Measurements from ENCODE around the gene TYW1B. TPM values are rescaled to one million over a fixed set of nuclear protein-coding genes. Genes with fewer than 3 reads are reported as not detected.
A peak's percentile ranks its signal among the peaks of the same experiment; 100 is the strongest.
"Not testable (repeated sequence)": the region's sequence is repeated elsewhere in the genome, so short reads cannot be mapped to it uniquely, and the experiment has no call there.

The TYW1B gene
- total and polyA plus RNA-seq, 2 experiments from 2014 or later = 1.7 to 1.9 TPM

GRCh38 chr7:72711927-72712326 lies 116.1 kb downstream of the TYW1B start:
- WGBS (ENCODE audit: low lambda C conversion rate, missing lambda C conversion rate) = 89% methylated on average over 3 of the region's 3 CpGs
- not testable (repeated sequence) for H3K4me2 ChIP-seq; H2AFZ ChIP-seq; H3K9me2 ChIP-seq (replicated peaks; ENCODE audit: insufficient read depth); H3K36me3 ChIP-seq (replicated peaks; ENCODE audit: insufficient read depth, low read depth); H4K20me1 ChIP-seq (ENCODE audit: insufficient read depth, poor library complexity, severe bottlenecking); H3K79me2 ChIP-seq; H3K9me3 ChIP-seq (ENCODE audit: low read depth); DNase-seq (ENCODE audit: low spot score); H3K27ac ChIP-seq; H3K4me3 ChIP-seq; H3K27me3 ChIP-seq; H3K4me1 ChIP-seq (ENCODE audit: insufficient read depth)

DNA sequence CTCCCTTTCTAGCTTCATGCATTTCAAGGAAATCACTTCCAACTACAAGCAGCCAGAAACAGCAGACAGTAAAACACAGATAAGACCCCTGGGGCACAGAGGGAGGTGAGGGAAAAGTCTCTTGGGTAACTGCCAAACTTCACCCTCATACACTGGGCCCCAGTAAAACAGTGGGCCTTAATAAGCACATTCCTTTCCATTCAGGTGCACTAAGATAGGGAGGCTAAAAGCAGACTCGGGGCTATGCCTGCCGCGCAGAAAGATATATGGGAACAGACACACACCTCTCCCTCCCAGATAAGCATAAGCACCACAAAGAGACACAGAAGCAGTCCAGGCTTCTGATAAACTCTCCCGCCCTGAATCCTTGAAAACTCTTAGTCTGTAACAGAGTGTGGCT lies 117.0 kb downstream of the TYW1B start:
- Histone ChIP-seq H3K36me3 (replicated peaks; ENCODE audit: insufficient read depth, low read depth) (no peaks in the 10 kb centered on the region), H3K9me3 (ENCODE audit: low read depth) (no peaks in the 10 kb centered on the region), H2AFZ (no peak overlapping the region), H3K27me3 (no peaks in the 10 kb centered on the region), H3K4me2 (peak overlapping the region; percentile 25), H3K27ac (peak overlapping the region; percentile 42), H3K79me2 (no peaks in the 10 kb centered on the region), H3K4me3 (no peak overlapping the region), H3K9me2 (replicated peaks; ENCODE audit: insufficient read depth) (no peaks in the 10 kb centered on the region), H3K4me1 (ENCODE audit: insufficient read depth) (peaks cover 7% of the 10 kb centered on the region), H4K20me1 (ENCODE audit: insufficient read depth, poor library complexity, severe bottlenecking) (no peaks in the 10 kb centered on the region)
- 16% methylated on average over 4 of the region's 4 CpGs for WGBS (ENCODE audit: low lambda C conversion rate, missing lambda C conversion rate)
- DNase-seq (ENCODE audit: low spot score) = peak; percentile 32
- TF ChIP-seq CTCF (IDR thresholded peaks at IDR 0.05; ENCODE audit: poor library complexity) (no peak), EZH2 (IDR thresholded peaks at IDR 0.05; ENCODE audit: borderline replicate concordance) (no peak), EZH2phosphoT487 (IDR thresholded peaks at IDR 0.05; ENCODE audit: low read depth, severe bottlenecking, unreplicated experiment) (no peak)

- no peak for DNase-seq (ENCODE audit: low spot score)
- H3K79me2 ChIP-seq = no peaks in the 10 kb centered on the region
- no peak overlapping the region for H2AFZ ChIP-seq
- no peaks in the 10 kb centered on the region for H3K36me3 ChIP-seq (replicated peaks; ENCODE audit: insufficient read depth, low read depth)
- no peak overlapping the region for H3K4me3 ChIP-seq
- no peaks in the 10 kb centered on the region for H3K9me2 ChIP-seq (replicated peaks; ENCODE audit: insufficient read depth)
- H3K27me3 ChIP-seq = no peaks in the 10 kb centered on the region
- H4K20me1 ChIP-seq (ENCODE audit: insufficient read depth, poor library complexity, severe bottlenecking) = no peaks in the 10 kb centered on the region
- no peak overlapping the region for H3K4me2 ChIP-seq
- no peak overlapping the region for H3K27ac ChIP-seq
- TF ChIP-seq EZH2 (IDR thresholded peaks at IDR 0.05; ENCODE audit: borderline replicate concordance) (no peak), EZH2phosphoT487 (IDR thresholded peaks at IDR 0.05; ENCODE audit: low read depth, severe bottlenecking, unreplicated experiment) (no peak), CTCF (IDR thresholded peaks at IDR 0.05; ENCODE audit: poor library complexity) (no peak)
- H3K9me3 ChIP-seq (ENCODE audit: low read depth) = no peaks in the 10 kb centered on the region
- WGBS (ENCODE audit: low lambda C conversion rate, missing lambda C conversion rate) = 95% methylated on average over 8 of the region's 8 CpGs
- peaks cover 7% of the 10 kb centered on the region for H3K4me1 ChIP-seq (ENCODE audit: insufficient read depth)
Observed at GRCh38 chr7:72709909-72710308, 118.1 kb downstream of the TYW1B start.

GRCh38 chr7:72708371-72709050 lies 119.5 kb downstream of the TYW1B start:
- H3K36me3 ChIP-seq (replicated peaks; ENCODE audit: insufficient read depth, low read depth); H4K20me1 ChIP-seq (ENCODE audit: insufficient read depth, poor library complexity, severe bottlenecking); H3K9me2 ChIP-seq (replicated peaks; ENCODE audit: insufficient read depth); H2AFZ ChIP-seq; H3K79me2 ChIP-seq; H3K4me1 ChIP-seq (ENCODE audit: insufficient read depth); H3K27me3 ChIP-seq; H3K4me3 ChIP-seq; H3K27ac ChIP-seq; H3K4me2 ChIP-seq; H3K9me3 ChIP-seq (ENCODE audit: low read depth); DNase-seq (ENCODE audit: low spot score): not testable (repeated sequence)
- 54% methylated on average over 3 of the region's 3 CpGs for WGBS (ENCODE audit: low lambda C conversion rate, missing lambda C conversion rate)

Data from hepatocyte (in vitro differentiated cells).